ENCODE results near the gene SYNE1. TPM values are rescaled to one million over a fixed set of nuclear protein-coding genes. Genes with fewer than 3 reads are reported as not detected.

SYNE1 gene
- polyA plus RNA-seq, 3 donors: 16.1 to 50.4 (median 27.0) TPM

- WGBS, 3 donors: 93 to 98% (median 95%) methylated on average over 5 of the region's 5 CpGs
- no peak overlapping the region for H3K27ac ChIP-seq (ENCODE audit: low read depth, low read length)
Observed at GRCh38 chr6:152314483-152314832, 322.7 kb downstream of the SYNE1 start.

- no peak overlapping the region for H3K27ac ChIP-seq (ENCODE audit: low read depth, low read length)
- 83 to 91% (median 89%) methylated on average over 10 of the region's 10 CpGs for WGBS, 3 donors
Observed at GRCh38 chr6:152313542-152314482, 323.4 kb downstream of the SYNE1 start.

DNA sequence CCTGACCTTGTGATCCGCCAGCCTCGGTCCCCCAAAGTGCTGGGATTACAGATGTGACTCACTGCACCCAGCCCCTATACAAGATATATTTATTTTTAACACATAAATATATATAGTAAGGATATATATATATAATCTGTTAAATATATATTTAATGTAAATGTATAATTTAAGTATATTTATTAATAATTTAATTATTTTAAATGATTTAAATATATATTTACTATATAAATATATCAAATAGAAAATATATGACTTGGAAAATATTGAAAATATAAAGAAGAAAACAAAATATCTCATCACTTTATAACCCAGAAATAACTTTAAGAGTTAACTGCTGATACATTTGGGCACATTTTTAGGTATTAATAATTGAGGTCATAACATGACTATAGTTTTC, 324.7 kb downstream of the SYNE1 start:
- H3K27ac ChIP-seq (ENCODE audit: low read depth, low read length): no peak overlapping the region
- 95 to 100% (median 98%) methylated on average over 2 of the region's 2 CpGs for WGBS, 3 donors

DNA sequence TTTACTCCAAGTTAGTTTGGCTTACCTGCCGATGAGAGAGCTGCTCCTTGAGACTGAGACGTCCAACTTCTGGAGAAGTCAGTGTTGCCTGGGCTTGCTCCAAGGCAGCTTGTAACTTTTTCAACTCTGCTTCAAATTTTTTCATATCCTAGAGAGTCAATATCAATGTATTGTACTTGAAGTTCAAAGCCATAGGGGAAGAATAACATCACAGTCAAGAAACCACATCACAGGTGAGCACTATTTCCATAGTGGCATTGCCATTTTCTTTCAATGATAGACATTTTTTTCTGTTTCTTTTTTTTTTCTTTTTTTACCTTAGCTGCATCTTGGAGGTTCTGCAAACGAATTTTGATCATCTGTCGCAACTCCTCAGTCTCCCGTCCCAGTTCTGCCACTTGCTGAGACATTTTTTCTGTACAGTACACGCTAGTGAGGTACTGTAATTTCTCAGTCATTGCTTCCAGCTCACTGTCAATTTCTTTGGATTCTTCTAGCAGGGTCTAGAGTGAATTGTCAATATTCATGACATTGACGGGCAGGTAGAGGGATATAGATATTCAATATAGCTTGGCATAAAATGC, 326.7 kb downstream of the SYNE1 start:
- WGBS, 3 donors: 86 to 94% (median 87%) methylated on average over 7 of the region's 7 CpGs
- H3K27ac ChIP-seq (ENCODE audit: low read depth, low read length): no peak overlapping the region

- WGBS, 3 donors: 53 to 81% (median 73%) methylated on average over 6 of the region's 6 CpGs
- no peak overlapping the region for H3K27ac ChIP-seq (ENCODE audit: low read depth, low read length)
Observed at GRCh38 chr6:152309648-152310047, 327.5 kb downstream of the SYNE1 start.

DNA sequence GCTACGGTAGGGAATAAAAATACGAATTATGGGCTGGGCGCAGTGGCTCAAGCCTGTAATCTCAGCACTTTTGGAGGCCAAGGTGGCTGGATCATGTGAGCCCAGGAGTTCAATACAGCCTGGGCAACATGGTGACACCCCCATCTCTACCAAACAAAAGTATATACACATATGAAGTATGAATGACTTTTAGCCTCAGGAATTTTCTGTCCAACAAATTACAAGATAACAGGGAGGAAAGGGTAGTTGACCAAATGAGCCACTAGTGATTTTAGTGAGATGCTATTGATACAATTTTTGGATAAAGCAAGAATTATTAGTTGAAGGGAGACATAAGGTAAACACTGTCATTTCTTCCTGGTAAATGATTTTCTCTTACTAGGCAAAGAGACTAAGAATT, 328.2 kb downstream of the SYNE1 start:
- H3K27ac ChIP-seq (ENCODE audit: low read depth, low read length): no peak overlapping the region
- 76 to 97% (median 92%) methylated on average over 3 of the region's 3 CpGs for WGBS, 3 donors

- 85 to 89% (median 89%) methylated on average over 5 of the region's 5 CpGs for WGBS, 3 donors
Observed at GRCh38 chr6:152308306-152308705, 328.9 kb downstream of the SYNE1 start.

GRCh38 chr6:152305672-152306071, 331.5 kb downstream of the SYNE1 start:
- no peak overlapping the region for H3K27ac ChIP-seq (ENCODE audit: low read depth, low read length)
- WGBS, 3 donors: 23 to 70% (median 49%) methylated on average over 1 of the region's 1 CpG

More at GRCh38 chr6:152308306-152308705, 328.9 kb downstream of the SYNE1 start:
- no peak overlapping the region for H3K27ac ChIP-seq (ENCODE audit: low read depth, low read length)

DNA sequence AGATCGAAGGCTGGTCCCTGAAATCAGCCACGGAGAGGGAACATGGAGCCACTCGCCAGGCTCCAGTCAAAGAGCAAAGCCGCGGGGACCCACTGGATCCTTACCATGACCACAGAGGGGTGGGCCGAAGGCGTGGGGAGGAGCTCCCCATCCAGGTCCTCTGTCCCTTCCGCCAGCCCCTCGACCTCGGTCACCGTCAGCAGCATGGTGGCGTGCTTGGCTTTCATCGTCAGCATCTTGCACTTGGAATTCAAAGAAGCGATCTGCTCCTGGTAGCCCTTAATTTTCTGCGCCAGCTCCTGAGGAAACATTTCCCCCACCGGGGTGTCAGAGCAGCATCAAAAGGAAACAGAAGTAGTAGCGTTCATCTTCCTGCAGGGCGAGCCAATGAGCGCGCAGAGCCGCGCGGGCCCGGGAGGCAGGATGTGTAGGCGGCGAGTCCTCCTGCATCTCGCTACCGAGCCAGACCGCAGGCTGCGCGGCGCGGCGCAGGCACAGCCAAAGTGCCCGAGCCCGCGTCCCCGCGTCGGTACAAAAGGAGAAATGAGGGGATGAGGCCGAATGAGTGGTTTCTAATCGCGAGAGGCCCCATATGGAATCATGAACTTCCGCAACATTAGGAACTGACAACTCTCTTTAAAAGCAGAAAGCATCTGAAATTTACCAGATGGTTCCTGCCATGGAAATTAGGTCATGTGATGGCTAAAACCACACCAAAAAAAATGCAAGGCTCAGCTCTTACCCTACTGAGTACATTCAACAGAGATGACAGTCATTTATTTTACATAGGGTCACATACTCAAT, 335.2 kb downstream of the SYNE1 start:
- 0 to 1% (median 1%) methylated on average over 44 of the region's 44 CpGs for WGBS, 3 donors
- H3K27ac ChIP-seq (ENCODE audit: low read depth, low read length): no peak overlapping the region

DNA sequence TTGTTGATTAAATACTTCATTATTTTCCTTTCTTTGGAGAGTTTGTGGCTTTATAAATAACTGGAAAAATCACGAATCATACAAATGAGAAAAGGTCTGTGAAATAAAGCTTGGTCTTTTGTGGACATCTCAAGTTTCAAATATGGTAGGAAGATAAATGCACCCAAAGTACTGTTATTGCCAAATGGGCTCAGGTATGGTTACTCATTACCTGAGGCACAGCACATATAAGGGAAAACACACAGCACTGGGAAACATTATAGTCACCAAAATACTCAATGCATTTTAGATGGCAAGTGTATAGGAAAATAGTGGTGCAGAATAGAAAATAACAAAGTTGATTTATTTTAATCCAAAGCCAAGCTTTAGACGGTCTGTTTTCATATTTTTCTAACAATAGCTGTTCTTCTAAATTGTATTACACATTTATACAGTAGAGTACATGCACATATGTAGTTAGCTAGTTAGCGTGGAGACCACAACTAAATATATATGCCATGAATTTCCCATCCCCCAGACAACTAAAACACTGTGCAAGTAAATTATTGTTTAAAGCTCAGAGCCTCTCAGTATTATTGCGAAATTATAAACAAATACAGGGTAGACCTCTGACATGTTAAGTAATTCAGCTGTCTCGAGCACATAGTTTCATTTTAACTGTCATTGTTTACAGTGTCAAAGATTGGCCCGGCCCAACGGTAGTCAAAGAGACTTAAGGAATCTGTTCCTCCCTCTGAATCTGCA, 336.0 kb downstream of the SYNE1 start:
- WGBS, 3 donors: 9 to 15% (median 10%) methylated on average over 7 of the region's 7 CpGs
- H3K27ac ChIP-seq (ENCODE audit: low read depth, low read length): no peak overlapping the region

- 73 to 81% (median 79%) methylated on average over 7 of the region's 7 CpGs for WGBS, 3 donors
- no peak overlapping the region for H3K27ac ChIP-seq (ENCODE audit: low read depth, low read length)
Observed at GRCh38 chr6:152300517-152300916, 336.6 kb downstream of the SYNE1 start.

DNA sequence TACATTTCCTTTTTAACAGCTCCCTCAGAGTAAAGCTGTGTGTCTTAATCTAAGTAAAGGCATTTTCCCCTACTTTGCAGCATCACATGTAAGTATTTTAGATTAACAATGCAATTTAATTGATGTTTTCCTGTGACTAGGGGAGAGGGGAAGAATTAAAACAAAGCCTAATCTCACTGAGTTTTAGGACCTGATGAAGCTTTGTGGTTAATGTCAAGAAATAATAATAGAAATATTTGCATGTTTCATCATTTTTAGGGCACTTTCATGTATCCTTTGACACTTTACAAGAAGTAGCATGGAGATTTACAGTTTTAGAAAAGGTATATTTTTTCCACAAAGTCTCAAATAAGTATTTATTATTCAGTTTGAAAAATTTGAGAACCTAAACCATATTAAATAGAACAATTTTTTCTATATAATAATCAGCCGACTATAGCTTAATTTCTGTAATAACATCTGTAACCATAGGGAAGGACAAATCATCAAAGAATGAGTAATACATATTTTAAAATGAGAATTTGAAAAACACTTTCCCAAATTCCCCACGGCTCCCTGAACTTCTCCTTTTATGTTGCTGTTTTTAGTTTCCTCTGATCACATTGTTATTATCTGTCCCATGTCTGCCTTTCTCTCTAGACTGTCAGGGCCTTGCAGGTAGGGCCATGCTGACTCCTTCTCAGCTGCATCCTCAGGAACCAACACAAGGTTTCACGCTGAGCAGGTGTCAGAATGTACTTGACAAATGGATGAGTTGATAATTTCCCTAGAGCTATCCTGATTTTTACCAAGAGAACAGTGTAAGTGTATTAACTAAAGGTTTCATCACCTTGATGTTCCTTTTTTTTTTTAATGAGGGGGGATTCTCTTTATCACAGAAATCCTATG, 338.1 kb downstream of the SYNE1 start:
- H3K27ac ChIP-seq (ENCODE audit: low read depth, low read length): no peak overlapping the region
- WGBS, 3 donors: 50 to 86% (median 70%) methylated on average over 3 of the region's 3 CpGs

DNA sequence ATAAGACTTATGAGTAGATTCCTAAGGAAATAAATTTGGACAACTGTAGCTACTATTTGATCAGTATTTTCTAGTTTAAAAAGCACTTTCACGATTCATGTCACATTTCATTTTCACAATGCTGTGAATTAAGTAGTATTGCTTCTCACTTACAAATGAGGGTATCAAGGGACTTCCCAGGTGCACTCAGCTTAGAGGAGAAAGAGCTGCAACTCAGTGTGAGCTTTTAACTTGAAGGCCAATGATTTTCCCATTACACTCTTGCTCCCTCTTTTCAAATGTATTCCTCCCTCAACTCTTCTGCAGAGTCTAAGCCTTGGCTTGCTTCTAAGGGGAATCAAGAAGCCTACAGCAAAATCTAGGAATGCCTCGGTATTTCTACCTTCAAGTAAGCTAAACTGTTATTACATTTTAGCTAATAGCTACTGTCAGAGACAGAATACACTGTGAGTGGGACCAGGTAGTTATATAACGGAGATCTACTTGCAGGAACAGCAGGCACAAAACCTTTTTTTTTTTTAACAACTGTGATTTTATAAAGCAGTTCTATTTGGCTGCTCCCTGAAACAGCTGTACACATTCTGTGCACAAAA, 339.0 kb downstream of the SYNE1 start:
- 82 to 90% (median 85%) methylated on average over 3 of the region's 3 CpGs for whole genome bisulfite sequencing, 3 donors
- no peak overlapping the region for H3K27ac ChIP-seq (ENCODE audit: low read depth, low read length)

DNA sequence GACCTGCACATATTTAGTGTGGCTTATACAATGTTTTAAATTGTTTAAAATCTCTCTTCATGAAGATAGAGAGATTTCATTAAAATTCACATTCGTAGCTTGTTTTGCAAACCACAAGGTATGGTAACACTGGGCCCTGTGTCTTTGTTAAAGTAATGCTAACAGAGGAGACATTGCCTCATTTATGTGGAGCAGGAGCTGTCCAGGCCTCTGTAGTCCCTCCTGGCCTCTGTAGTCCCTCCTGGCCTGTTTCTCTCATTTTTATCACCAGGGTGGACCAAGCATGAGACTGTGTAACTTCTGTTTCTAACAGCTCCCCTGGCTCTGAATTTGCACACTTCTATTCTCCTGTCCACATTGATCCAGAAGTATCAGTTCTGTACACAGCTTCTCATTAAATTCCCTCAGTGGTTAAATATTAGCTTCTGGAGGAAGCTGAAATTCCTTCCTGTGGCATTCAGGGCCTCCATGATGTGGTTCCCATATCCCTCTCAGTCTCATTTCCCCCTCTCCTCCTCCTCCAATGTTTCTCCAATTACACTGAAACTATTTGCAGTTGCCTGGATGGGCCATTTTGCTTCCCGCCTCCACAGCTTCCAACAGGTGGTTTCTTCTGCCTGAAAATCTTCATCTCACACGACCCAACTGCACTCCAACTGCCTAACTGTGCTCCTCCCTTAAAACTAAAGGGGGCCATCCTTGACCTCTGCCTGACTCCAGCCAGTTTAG, 340.4 kb downstream of the SYNE1 start:
- 74 to 82% (median 77%) methylated on average over 3 of the region's 3 CpGs for WGBS, 3 donors
- no peak overlapping the region for H3K27ac ChIP-seq (ENCODE audit: low read depth, low read length)

GRCh38 chr6:152295920-152296319, 341.2 kb downstream of the SYNE1 start:
- no peak overlapping the region for H3K27ac ChIP-seq (ENCODE audit: low read depth, low read length)

DNA sequence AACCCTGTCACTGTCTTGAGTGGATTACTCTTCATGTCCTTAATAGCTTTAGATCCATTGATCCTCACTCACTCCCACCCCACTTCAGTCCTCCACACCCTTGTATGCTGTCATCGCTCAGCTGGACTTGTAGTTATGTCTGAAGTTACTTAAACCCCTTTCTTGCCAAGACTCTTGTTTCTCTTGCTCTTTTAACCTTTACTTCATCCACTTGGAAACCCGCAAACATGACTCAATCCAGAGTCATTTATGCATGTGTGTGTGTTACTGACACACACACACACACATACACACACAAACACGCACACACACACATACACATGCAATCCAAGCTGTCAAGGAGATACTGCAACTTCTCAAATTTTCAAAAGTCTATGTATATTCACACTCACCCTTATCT, 341.8 kb downstream of the SYNE1 start:
- WGBS, 3 donors: 74 to 85% (median 79%) methylated on average over 3 of the region's 3 CpGs
- H3K27ac ChIP-seq (ENCODE audit: low read depth, low read length): no peak overlapping the region

More at GRCh38 chr6:152295920-152296319, 341.2 kb downstream of the SYNE1 start:
- WGBS, 3 donors: 78 to 88% (median 84%) methylated on average over 6 of the region's 6 CpGs

Measured in adipose tissue (tissue), 3 donors.